OCI-LY1 (cell line): ENCODE measurements around the gene FXYD6.

Experiments
- H2AFZ ChIP-seq: fragments of 200-600 bp; sonication (generic), shearing (Covaris generic); 2 replicates; pipeline ENCODE4 v1.6.0; 2014; ENCODE audit warnings: antibody characterized with exemption, mild to moderate bottlenecking, low read length
- H3F3A ChIP-seq: fragments of 200-600 bp; sonication (generic), shearing (Covaris generic); 2 replicates; pipeline ENCODE4 v1.6.0; 2014; ENCODE audit warnings: mild to moderate bottlenecking, antibody characterized with exemption, low read length, moderate library complexity; ENCODE audit not compliant: insufficient read depth
- H3K27ac ChIP-seq: fragments of 200-600 bp; sonication (generic); 2 replicates; pipeline ENCODE4 v1.5.1; 2014; ENCODE audit warnings: low read length, mixed run types, mild to moderate bottlenecking, low read depth; ENCODE audit not compliant: poor library complexity, severe bottlenecking
- H3K27me3 ChIP-seq: fragments of 200-600 bp; sonication (generic); 2 replicates; pipeline ENCODE4 v1.6.0; 2014; ENCODE audit warnings: antibody characterized with exemption, mild to moderate bottlenecking, low read length, moderate library complexity; ENCODE audit not compliant: insufficient read depth
- H3K36me3 ChIP-seq: fragments of 200-600 bp; sonication (generic); 2 replicates; pipeline ENCODE4 v1.6.1; 2014; ENCODE audit warnings: mild to moderate bottlenecking, antibody characterized with exemption, low read length, moderate library complexity, mixed read lengths; ENCODE audit not compliant: insufficient read depth
- H3K4me1 ChIP-seq: fragments of 200-600 bp; sonication (generic); 2 replicates; pipeline ENCODE4 v1.5.1; 2014; ENCODE audit warnings: mild to moderate bottlenecking, low read length, moderate library complexity; ENCODE audit not compliant: insufficient read depth, severe bottlenecking
- H3K4me2 ChIP-seq: fragments of 200-600 bp; sonication (generic), shearing (Covaris generic); 2 replicates; pipeline ENCODE4 v1.6.1; 2014; ENCODE audit warnings: low read length
- H3K4me3 ChIP-seq: fragments of 200-600 bp; sonication (generic); 2 replicates; pipeline ENCODE4 v1.5.1; 2014; ENCODE audit warnings: low read length, low read depth, mild to moderate bottlenecking, mixed read lengths; ENCODE audit not compliant: poor library complexity, severe bottlenecking
- H3K79me2 ChIP-seq: fragments of 200-600 bp; shearing (Covaris generic); 2 replicates; pipeline ENCODE4 v1.6.1; 2016; ENCODE audit warnings: mixed run types, low read length, mixed read lengths; ENCODE audit not compliant: insufficient read depth
- H3K9ac ChIP-seq: fragments of 200-600 bp; sonication (generic), shearing (Covaris generic); 2 replicates; pipeline ENCODE4 v1.6.1; 2014; ENCODE audit warnings: mild to moderate bottlenecking, low read length, mixed read lengths
- H3K9me2 ChIP-seq: fragments of 200-600 bp; sonication (generic), shearing (Covaris generic); 2 replicates; pipeline ENCODE4 v1.6.1; 2014; ENCODE audit warnings: low read depth, mild to moderate bottlenecking, low read length, mixed read lengths
- H3K9me3 ChIP-seq: fragments of 200-600 bp; shearing (Covaris generic); 2 replicates; pipeline ENCODE4 v1.6.1; 2014; ENCODE audit warnings: low read length, mixed read lengths
- H4K20me1 ChIP-seq: fragments of 200-600 bp; sonication (generic), shearing (Covaris generic); 2 replicates; pipeline ENCODE4 v1.6.0; 2016; ENCODE audit warnings: mild to moderate bottlenecking, low read length; ENCODE audit not compliant: insufficient read depth
- EZH2 ChIP-seq: fragments of 200-600 bp; sonication (generic), shearing (Covaris generic); IDR thresholded peaks from 2 replicates; pipeline ENCODE4 v1.8.0; 2017; ENCODE audit warnings: borderline replicate concordance, mixed run types, mild to moderate bottlenecking, antibody characterized with exemption, low read length, moderate library complexity, mixed read lengths
- TF ChIP-seq, protein P1 (sequence below): fragments of 200-600 bp; sonication (generic), shearing (Covaris generic); IDR thresholded peaks from 2 replicates; pipeline ENCODE4 v1.5.1; 2017; ENCODE audit warnings: mild to moderate bottlenecking, antibody characterized with exemption, low read length, moderate library complexity, mixed read lengths

Gene FXYD6

GRCh38 chr11:117905524-117905923 lies 29.1 kb upstream of the FXYD6 start:
- no peak overlapping the region for H2AFZ ChIP-seq

GRCh38 chr11:117903505-117904382 lies 27.3 kb upstream of the FXYD6 start:
- Histone ChIP-seq H3F3A (no peaks in the 10 kb centered on the region), H3K36me3 (no peaks in the 10 kb centered on the region), H3K9me2 (no peaks in the 10 kb centered on the region), H3K4me3 (no peak overlapping the region), H3K9ac (no peak overlapping the region), H3K79me2 (no peaks in the 10 kb centered on the region), H3K27ac (no peak overlapping the region), H4K20me1 (no peaks in the 10 kb centered on the region), H2AFZ (no peak overlapping the region), H3K9me3 (no peaks in the 10 kb centered on the region), H3K4me1 (no peaks in the 10 kb centered on the region), H3K4me2 (no peak overlapping the region), H3K27me3 (0 out of 2 replicates have a peak, but pooled peaks cover 3% of the 10 kb centered on the region)
- TF ChIP-seq EZH2 = no peak
- TF ChIP-seq, protein P1, sequence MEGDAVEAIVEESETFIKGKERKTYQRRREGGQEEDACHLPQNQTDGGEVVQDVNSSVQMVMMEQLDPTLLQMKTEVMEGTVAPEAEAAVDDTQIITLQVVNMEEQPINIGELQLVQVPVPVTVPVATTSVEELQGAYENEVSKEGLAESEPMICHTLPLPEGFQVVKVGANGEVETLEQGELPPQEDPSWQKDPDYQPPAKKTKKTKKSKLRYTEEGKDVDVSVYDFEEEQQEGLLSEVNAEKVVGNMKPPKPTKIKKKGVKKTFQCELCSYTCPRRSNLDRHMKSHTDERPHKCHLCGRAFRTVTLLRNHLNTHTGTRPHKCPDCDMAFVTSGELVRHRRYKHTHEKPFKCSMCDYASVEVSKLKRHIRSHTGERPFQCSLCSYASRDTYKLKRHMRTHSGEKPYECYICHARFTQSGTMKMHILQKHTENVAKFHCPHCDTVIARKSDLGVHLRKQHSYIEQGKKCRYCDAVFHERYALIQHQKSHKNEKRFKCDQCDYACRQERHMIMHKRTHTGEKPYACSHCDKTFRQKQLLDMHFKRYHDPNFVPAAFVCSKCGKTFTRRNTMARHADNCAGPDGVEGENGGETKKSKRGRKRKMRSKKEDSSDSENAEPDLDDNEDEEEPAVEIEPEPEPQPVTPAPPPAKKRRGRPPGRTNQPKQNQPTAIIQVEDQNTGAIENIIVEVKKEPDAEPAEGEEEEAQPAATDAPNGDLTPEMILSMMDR = no peak

More at GRCh38 chr11:117905524-117905923, 29.1 kb upstream of the FXYD6 start:
- 0 out of 2 replicates have a peak, but pooled peaks cover 3% of the 10 kb centered on the region for H3K27me3 ChIP-seq
- TF ChIP-seq EZH2 = no peak
- TF ChIP-seq, protein P1 = no peak
- no peaks in the 10 kb centered on the region for H3K4me1 ChIP-seq
- H4K20me1 ChIP-seq = no peaks in the 10 kb centered on the region
- H3K36me3 ChIP-seq = no peaks in the 10 kb centered on the region
- H3K27ac ChIP-seq = no peak overlapping the region
- H3K9me3 ChIP-seq = no peaks in the 10 kb centered on the region
- no peak overlapping the region for H3K9ac ChIP-seq
- H3K4me3 ChIP-seq = no peak overlapping the region
- H3F3A ChIP-seq = no peaks in the 10 kb centered on the region
- H3K9me2 ChIP-seq = no peaks in the 10 kb centered on the region
- no peak overlapping the region for H3K4me2 ChIP-seq
- H3K79me2 ChIP-seq = no peaks in the 10 kb centered on the region

DNA sequence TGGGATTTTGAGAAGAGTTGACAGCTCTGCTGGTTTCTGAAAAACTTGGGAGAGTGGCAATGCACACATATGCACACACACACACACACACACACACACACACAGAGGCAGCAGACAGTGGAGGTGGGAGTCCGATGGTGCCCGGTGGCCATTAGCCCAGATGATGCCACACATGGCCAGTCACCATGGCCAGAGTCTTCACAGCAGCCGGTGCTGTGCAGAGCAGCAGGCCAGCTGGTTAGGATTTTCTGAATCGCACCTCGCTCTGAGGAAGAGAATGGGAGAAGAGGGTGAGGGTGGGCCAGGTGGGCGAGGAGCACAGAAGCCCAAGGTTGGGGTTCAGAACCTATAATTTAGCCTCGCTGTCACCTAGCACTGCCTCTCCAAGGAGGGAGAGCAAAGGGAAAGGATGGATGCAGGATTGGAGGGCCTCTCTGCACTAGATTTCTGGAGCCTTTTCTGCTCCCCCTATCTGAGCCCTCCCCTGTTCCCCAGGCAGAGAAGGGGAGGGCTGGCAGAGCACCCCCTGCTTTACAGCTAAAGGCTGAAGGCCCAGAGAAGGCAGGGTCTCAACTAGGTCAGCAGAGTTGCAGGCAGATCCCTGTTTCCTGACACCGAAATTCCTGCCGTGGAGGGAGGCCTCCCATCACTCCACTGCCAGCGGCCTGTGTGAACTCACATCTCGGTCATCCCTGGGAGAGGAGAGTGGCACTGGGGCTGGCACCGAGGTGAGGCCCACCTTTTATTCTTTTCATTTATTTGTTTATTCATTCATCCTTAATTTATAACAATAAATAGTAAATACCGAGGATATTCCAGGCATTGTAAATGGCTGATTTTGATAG lies 25.8 kb upstream of the FXYD6 start:
- Histone ChIP-seq H3K4me2 (no peak overlapping the region), H3K9ac (no peak overlapping the region), H2AFZ (no peak overlapping the region), H3K79me2 (no peaks in the 10 kb centered on the region), H3F3A (no peaks in the 10 kb centered on the region), H3K27ac (no peak overlapping the region), H3K9me3 (no peaks in the 10 kb centered on the region), H3K4me1 (no peaks in the 10 kb centered on the region), H3K4me3 (no peak overlapping the region), H3K27me3 (0 out of 2 replicates have a peak, but pooled peaks cover 3% of the 10 kb centered on the region), H4K20me1 (no peaks in the 10 kb centered on the region), H3K36me3 (no peaks in the 10 kb centered on the region), H3K9me2 (no peaks in the 10 kb centered on the region)
- TF ChIP-seq, protein P1 = no peak
- no peak for TF ChIP-seq EZH2
